GM19328 (cell line): ENCODE data around the gene IL17RE.
A peak's percentile ranks its signal among the peaks of the same experiment; 100 is the strongest.

ENCODE experiments used
- ATAC-seq: cut with Tn5 transposase; IDR thresholded peaks from one replicate; pipeline ENCODE4 v1.9.1; 2021; ENCODE audit warnings: mild to moderate bottlenecking, moderate library complexity; ENCODE audit not compliant: unreplicated experiment

IL17RE gene

DNA sequence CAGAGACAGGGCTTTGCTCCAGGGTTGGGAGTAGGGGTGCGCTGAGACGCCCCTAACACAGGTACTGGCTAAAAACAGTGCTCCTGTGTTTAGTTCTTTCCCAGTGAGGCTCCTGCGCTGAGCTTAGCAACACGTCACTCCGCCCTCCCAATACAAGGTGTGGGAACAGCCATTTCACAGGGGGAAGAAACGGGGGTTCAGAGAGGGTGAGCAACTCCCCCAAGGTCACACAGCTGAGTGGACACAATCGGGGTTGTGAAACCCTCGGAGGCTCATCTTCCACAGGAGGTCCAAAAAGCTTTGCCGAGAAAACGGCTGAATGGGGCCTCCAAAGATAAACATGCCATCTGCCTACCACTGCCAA, 48.9 kb downstream of the IL17RE start:
- no peak for ATAC-seq

DNA sequence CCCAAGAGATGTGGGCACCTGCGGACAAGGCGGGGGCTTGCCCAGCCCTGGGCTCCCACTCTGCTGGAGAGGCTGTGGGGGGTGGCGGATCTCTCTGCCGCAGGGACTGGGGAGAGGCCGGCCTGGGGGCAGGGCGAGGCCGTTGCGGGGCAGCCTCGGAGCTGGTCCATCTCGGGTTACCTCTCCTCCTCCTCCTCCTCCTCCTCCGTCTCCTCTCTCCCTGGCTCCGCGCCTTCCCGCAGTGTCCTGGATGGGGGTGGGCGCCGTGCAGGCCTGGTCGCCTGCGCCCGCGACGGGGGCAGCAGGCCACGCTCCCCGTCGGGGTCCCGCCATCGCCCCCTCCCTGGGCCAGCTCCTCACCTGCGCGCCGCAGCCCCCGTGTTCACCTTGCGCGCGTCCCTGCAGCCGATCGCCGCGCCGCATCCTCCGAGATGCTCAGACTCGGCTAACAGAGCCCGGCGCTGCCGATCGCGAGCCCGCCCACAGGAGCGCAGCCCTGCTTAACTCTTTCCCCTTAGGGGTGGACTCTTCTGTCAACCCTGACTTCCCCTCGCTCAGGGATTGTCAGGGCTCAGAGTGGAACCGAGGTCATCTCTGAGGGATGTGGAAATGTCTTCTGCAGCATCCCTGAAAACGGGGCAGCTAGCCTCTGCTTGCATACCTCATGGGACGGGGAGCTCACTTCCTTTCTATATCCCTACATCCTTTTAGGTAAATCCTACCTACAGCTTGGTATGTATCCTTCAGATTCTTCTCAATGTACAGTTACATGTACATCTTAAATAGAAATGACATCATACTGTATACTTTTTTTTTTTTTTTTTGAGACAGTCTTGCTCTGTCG, 49.5 kb downstream of the IL17RE start, which contains the start of gene PRRT3:
PRRT3 (minus strand) TSS at position 447 of the 844 bp plus-strand sequence. CDS start 2,293 bp downstream, outside the sequence.
- ATAC-seq = peak; percentile 64

DNA sequence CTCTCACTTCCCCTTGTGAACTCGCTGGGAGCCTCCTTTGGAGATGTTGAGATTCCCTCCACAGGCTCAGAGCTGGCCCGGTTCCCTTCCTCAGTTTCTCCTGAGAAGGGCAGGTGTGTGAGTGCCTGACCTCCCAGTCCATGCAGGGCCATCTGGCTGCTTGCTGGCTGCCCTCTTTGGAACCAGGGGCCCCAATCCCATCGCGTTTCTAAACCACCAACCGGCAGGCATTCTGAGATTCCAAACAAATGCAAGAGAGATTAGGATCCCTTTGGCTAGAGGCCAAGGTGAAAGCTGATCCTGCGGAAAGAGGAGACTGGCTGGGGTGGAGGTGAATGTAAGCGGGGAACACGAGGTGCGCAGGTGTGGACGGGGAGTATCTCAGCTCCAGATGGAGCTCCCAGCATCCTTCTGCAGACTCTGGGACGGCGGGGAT, 52.4 kb downstream of the IL17RE start:
- no peak for ATAC-seq

DNA sequence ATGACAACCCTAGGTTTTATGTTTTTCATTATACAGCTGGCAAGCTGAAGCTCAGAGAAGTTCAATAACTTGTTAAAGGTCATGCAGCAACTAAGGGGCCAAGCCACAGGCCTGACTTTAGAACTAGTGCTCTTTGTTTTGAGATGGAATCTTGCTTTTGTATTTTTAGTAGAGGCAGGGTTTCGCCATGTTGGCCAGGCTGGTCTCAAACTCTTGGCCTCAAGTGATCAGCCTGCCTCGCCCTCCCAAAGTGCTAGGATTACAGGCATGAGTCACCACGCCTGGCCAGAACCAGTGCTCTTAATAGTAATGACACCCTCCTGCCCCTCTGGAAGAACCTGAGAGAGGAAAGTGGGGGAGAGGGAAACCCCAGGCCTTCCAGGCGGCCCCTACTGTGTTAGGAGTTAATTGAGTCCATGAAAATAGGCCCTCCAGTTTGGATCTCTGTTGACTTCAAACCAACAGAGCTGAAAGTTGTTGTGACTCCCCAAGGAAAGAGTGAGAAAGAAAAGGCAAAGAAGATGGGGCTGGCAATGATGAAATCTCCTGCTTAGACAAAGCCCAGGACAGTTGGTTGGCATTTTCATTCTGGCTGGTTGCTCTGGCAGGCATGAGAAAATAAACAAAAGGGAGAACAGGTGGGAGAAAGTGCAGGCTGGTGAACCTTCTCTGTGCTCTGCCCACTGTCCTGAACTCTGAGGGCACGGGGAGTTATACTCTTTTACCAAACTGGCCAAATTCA, 53.1 kb downstream of the IL17RE start:
- ATAC-seq = no peak

DNA sequence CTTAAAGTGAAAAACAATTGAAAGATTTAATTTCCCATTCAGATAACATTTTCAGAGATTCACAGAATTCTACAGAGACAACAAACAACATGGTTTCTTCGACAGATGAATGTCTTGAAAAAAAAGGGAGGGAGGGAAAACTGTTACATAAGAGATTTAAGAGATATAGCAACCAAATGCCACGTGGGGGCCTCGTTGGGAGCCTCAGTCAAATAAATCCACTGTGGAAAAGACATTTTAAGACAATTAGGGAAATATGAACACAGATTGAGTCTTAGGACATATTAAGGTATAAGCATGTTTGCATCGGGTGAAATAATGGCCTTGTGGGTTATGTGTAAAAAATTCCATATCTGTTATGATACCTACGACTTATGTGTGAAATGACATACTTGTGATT, 54.6 kb downstream of the IL17RE start:
- ATAC-seq = no peak

DNA sequence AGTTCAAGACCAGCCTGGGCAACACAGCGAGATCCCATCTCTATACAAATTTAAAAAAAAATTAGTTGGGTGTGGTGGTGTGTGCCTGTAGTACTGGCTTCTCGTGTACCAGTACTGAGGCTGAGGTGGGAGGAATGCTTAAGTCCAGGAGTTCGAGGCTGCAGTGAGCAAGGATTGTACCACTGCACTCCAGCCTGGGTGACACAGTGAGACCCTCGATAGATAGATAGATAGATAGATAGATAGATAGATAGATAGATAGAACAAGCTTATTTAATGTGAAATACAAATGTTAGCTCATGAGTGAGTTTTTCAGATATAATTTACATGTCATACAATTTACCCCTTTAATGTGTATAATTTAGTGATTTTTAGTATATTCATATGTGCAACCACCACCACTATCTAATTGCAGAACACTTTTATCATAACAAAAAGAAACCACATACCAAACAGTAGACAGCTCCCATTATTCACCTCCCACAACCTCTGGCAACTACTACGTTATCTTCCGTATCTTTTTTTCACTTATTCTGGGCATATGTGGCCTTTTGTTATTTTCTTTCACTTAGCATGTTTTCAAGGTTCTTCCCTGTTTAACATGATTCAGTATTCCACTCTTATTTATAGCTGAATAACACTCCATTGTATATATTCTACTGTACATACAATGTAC, 62.7 kb downstream of the IL17RE start:
- no peak for ATAC-seq
